GM21825 (cell line): ENCODE measurements around the gene PRDM2.

ENCODE experiments used
- ATAC-seq: cut with Tn5 transposase; IDR thresholded peaks from one replicate; pipeline ENCODE4 v1.9.1; 2021; ENCODE audit warnings: mild to moderate bottlenecking, moderate library complexity; ENCODE audit not compliant: unreplicated experiment

Gene PRDM2

GRCh38 chr1:13830616-13831280 is 130.8 kb downstream of the PRDM2 start:
- no peak for ATAC-seq

GRCh38 chr1:13832100-13832499 is 132.1 kb downstream of the PRDM2 start:
- no peak for ATAC-seq

- no peak for ATAC-seq
These were observed 132.5 kb downstream of the PRDM2 start for GRCh38 chr1:13832536-13832935.

- ATAC-seq: no peak
These were observed 136.1 kb downstream of the PRDM2 start for GRCh38 chr1:13836136-13836535.

- ATAC-seq: no peak
These were observed 136.6 kb downstream of the PRDM2 start for GRCh38 chr1:13836631-13837030.

- no peak for ATAC-seq
These were observed 138.2 kb downstream of the PRDM2 start for GRCh38 chr1:13838236-13838635.

GRCh38 chr1:13842497-13842896 is 142.5 kb downstream of the PRDM2 start:
- no peak for ATAC-seq

- no peak for ATAC-seq
These were observed 151.7 kb downstream of the PRDM2 start for GRCh38 chr1:13851726-13852125.

GRCh38 chr1:13855554-13855953 is 155.6 kb downstream of the PRDM2 start:
- ATAC-seq: no peak

- no peak for ATAC-seq
These were observed 160.0 kb downstream of the PRDM2 start for GRCh38 chr1:13860031-13860430.

GRCh38 chr1:13864760-13865159 is 164.8 kb downstream of the PRDM2 start:
- ATAC-seq: no peak

GRCh38 chr1:13865851-13866250 is 165.9 kb downstream of the PRDM2 start:
- no peak for ATAC-seq

GRCh38 chr1:13867603-13868002 is 167.6 kb downstream of the PRDM2 start:
- ATAC-seq: no peak

GRCh38 chr1:13869172-13869797 is 169.3 kb downstream of the PRDM2 start:
- no peak for ATAC-seq

GRCh38 chr1:13871413-13871812 is 171.4 kb downstream of the PRDM2 start:
- ATAC-seq: no peak

GRCh38 chr1:13871886-13872285 is 171.9 kb downstream of the PRDM2 start:
- no peak for ATAC-seq

GRCh38 chr1:13873032-13873431 is 173.0 kb downstream of the PRDM2 start:
- no peak for ATAC-seq
